Measurements from ENCODE around the gene C19orf18.

C19orf18 gene

DNA sequence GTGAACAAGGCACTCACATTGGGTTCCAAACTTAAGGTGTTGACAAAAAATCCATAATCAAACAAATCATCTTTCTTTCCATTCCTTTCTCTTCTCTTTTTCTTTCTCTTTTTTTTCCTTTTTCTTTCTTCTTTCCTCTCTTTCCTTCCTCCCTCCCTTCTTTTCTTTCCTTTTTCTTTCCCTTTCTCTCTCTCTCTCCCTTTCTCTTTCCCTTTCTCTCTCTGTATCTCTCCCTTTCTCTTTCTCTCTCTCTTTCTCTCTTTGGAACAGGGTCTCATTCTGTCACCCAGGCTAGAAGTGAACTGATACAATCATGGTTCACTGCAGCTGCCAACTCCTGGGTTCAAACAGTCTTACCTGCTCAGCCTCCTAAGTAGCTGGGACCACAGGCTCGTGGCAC is 12.5 kb downstream of the C19orf18 start:
- no peak overlapping the region for H3K4me3 ChIP-seq (IDR thresholded peaks at IDR 0.05; ENCODE audit: insufficient read depth, low read depth, low read length)
- H3K4me2 ChIP-seq, result no peak overlapping the region
- no peaks in the 10 kb centered on the region for H3K79me2 ChIP-seq (ENCODE audit: insufficient read depth, low read depth)
- no peaks in the 10 kb centered on the region for H3K36me3 ChIP-seq (ENCODE audit: insufficient read depth)
- no peak overlapping the region for H3K27ac ChIP-seq
- no peak overlapping the region for H3K9ac ChIP-seq
- H3K27me3 ChIP-seq (ENCODE audit: insufficient read depth, low read depth), result no peaks in the 10 kb centered on the region; the same call in 1 of the 2 replicates
- no peak overlapping the region for H2AFZ ChIP-seq (ENCODE audit: low read depth)
- no peaks in the 10 kb centered on the region for H3K4me1 ChIP-seq (ENCODE audit: low read depth, poor library complexity, severe bottlenecking)
- no peaks in the 10 kb centered on the region for H4K20me1 ChIP-seq (ENCODE audit: insufficient read depth)
- no peak for TF ChIP-seq CTCF (conservative IDR thresholded peaks at IDR 0.05; ENCODE audit: low read depth, low read length)

GRCh38 chr19:57954996-57955395 is 19.3 kb downstream of the C19orf18 start:
- Histone ChIP-seq H2AFZ (ENCODE audit: low read depth) (no peak overlapping the region), H3K27me3 (ENCODE audit: insufficient read depth, low read depth) (no peaks in the 10 kb centered on the region), H4K20me1 (ENCODE audit: insufficient read depth) (no peaks in the 10 kb centered on the region), H3K79me2 (ENCODE audit: insufficient read depth, low read depth) (no peaks in the 10 kb centered on the region), H3K27ac (no peak overlapping the region), H3K4me1 (ENCODE audit: low read depth, poor library complexity, severe bottlenecking) (no peaks in the 10 kb centered on the region), H3K9ac (no peak overlapping the region), H3K4me3 (IDR thresholded peaks at IDR 0.05; ENCODE audit: insufficient read depth, low read depth, low read length) (no peak overlapping the region), H3K36me3 (ENCODE audit: insufficient read depth) (no peaks in the 10 kb centered on the region), H3K4me2 (no peak overlapping the region)
- TF ChIP-seq CTCF (conservative IDR thresholded peaks at IDR 0.05; ENCODE audit: low read depth, low read length), result no peak

DNA sequence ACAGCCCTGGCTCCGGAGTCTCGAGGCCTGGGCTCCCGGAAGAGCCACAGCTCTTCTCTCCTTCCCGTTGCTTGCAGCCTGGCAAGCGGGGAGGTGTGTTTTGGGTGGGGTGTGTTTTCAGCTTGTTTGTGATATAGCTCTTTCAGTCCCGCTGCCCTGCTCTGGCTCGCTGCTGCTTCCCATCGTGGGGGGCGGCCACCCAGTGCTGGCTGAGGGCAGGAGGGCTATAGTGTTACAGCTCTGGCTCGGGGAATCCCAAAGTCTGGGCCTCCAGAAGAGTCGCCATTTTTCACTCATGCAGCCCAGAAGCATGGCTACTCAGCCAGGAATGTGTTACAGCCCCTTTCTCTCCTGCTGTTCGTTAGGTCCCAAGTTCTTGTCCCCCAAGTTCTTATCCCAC is 24.6 kb downstream of the C19orf18 start:
- Histone ChIP-seq H3K79me2 (ENCODE audit: insufficient read depth, low read depth) (no peaks in the 10 kb centered on the region), H3K4me1 (ENCODE audit: low read depth, poor library complexity, severe bottlenecking) (no peaks in the 10 kb centered on the region), H3K36me3 (ENCODE audit: insufficient read depth) (no peaks in the 10 kb centered on the region), H3K27me3 (ENCODE audit: insufficient read depth, low read depth) (no peaks in the 10 kb centered on the region), H3K27ac (no peak overlapping the region), H4K20me1 (ENCODE audit: insufficient read depth) (no peaks in the 10 kb centered on the region), H3K9ac (no peak overlapping the region), H3K4me2 (no peak overlapping the region), H2AFZ (ENCODE audit: low read depth) (no peak overlapping the region; the same call in 1 of the 2 replicates), H3K4me3 (IDR thresholded peaks at IDR 0.05; ENCODE audit: insufficient read depth, low read depth, low read length) (no peak overlapping the region)
- no peak for TF ChIP-seq CTCF (conservative IDR thresholded peaks at IDR 0.05; ENCODE audit: low read depth, low read length)

GRCh38 chr19:57949296-57949695 is 25.0 kb downstream of the C19orf18 start:
- H3K9ac ChIP-seq, result no peak overlapping the region
- no peak overlapping the region for H3K27ac ChIP-seq
- no peaks in the 10 kb centered on the region for H3K4me1 ChIP-seq (ENCODE audit: low read depth, poor library complexity, severe bottlenecking)
- no peaks in the 10 kb centered on the region for H3K79me2 ChIP-seq (ENCODE audit: insufficient read depth, low read depth)
- TF ChIP-seq CTCF (conservative IDR thresholded peaks at IDR 0.05; ENCODE audit: low read depth, low read length), result no peak
- H3K36me3 ChIP-seq (ENCODE audit: insufficient read depth), result no peaks in the 10 kb centered on the region
- no peaks in the 10 kb centered on the region for H4K20me1 ChIP-seq (ENCODE audit: insufficient read depth)
- no peak overlapping the region for H3K4me3 ChIP-seq (IDR thresholded peaks at IDR 0.05; ENCODE audit: insufficient read depth, low read depth, low read length)
- H2AFZ ChIP-seq (ENCODE audit: low read depth), result no peak overlapping the region
- H3K27me3 ChIP-seq (ENCODE audit: insufficient read depth, low read depth), result no peaks in the 10 kb centered on the region
- H3K4me2 ChIP-seq, result no peak overlapping the region
